ENCODE results near the gene PTGDS.
A peak's percentile ranks its signal among the peaks of the same experiment; 100 is the strongest.

The PTGDS gene

DNA sequence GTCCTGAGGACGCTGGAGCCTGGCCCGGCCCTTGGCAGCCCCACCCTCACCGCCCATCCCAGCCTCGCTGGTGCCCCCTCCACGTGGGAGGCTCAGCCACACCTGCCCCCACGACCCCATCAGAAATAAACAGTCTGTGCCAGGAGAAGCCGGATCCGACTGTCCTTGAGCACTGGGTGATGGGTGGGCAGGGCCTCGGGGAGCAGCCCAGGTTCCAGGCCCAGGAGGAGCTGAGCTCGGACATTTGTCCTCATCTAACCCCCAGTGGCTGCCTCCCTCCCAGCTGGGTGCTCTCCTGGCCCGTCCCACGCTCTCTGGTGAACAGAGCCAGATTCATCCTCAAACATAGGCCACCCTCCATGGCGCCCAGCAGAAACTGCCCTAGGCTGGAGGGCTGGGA lies 4.6 kb upstream of the PTGDS start:
- TF ChIP-seq, protein P1, sequence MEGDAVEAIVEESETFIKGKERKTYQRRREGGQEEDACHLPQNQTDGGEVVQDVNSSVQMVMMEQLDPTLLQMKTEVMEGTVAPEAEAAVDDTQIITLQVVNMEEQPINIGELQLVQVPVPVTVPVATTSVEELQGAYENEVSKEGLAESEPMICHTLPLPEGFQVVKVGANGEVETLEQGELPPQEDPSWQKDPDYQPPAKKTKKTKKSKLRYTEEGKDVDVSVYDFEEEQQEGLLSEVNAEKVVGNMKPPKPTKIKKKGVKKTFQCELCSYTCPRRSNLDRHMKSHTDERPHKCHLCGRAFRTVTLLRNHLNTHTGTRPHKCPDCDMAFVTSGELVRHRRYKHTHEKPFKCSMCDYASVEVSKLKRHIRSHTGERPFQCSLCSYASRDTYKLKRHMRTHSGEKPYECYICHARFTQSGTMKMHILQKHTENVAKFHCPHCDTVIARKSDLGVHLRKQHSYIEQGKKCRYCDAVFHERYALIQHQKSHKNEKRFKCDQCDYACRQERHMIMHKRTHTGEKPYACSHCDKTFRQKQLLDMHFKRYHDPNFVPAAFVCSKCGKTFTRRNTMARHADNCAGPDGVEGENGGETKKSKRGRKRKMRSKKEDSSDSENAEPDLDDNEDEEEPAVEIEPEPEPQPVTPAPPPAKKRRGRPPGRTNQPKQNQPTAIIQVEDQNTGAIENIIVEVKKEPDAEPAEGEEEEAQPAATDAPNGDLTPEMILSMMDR (IDR thresholded peaks at IDR 0.05; ENCODE audit: extremely low read depth, missing control alignments) = no peak
- DNase-seq (ENCODE audit: low spot score) = no peak

DNA sequence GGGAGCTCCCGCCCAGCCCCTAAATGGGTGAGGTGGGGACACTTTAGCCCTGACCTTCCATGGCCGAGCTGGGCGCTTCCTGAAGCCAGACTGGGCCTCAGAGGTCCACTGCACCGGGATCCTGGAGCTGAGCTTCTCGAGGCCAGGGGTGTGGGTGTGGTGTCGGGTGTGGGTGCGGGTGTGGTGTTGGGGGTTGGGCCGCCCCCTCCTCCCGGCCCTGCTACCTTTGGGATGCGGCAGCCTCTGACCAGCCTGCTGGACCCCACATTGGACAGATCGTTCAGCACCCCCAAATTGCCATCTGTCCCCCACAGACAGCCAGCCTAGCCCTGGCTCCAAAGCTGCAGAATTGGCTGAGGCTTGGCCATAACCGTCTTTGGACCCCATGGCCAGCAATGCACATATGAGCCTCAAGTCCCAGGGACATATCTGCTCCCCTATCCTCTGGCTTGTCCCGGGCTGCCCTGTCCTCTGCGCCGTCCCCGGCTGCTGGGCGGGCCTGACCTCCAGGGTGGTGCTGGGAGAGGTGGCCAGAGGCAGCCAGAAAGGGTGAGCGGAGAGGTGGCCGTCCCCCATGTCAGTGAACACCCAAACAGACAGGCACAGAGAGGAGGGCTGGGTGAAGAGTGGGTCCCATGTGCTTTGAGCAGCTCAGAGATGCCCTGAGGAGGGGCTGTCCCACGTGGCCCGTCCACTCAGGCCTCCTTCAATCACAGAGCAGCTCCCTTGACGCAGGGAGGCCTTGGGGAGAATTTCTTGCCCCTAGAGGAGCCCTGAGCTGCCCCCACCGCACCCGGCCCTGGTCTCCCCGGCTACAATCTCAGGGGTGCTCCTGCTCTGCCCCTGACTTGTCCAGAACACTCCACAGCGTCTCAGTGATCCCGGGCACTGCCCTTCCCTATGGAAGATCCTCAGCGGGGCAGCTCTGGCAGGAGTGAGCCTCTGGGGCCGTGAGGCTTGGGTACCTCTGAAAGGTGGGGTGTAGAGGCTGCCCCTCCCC lies 3.4 kb upstream of the PTGDS start:
- TF ChIP-seq, protein P1 (IDR thresholded peaks at IDR 0.05; ENCODE audit: extremely low read depth, missing control alignments) = no peak
- no peak for DNase-seq (ENCODE audit: low spot score)

DNA sequence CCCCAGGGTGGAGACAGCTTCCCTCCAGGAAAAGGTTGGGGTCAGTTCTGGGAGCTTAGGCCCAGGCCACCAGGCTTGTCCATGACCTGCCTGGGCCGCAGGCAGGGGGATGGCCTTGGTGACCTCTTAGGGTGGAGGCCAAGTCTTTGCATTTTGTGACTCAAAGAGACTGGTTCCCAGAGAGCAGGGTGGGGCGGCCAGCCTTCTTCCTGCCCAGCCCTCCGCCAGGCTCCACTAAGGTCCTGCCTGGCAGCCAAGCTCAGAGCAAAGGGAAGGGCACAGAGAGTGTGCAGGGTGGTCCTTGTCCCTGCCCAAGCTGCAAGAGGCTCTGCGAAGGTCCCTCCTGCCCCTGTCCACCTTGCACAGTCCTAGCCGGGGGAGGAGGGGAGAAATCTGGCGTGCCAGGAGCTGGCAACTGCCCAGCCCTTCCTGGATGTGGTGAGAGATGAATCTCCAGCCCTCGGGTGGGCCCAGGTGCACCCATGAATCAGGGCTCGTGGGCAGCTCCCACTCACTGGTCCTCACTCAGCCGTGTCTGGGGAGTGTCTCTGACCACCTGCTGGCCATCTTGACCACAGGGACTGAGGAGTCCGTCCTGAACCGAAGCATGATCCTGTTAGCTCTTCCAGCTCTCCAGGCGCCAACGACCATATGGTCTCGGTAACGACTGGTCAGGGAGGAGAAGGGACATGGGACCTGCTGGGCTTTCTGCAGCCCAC lies 2.3 kb upstream of the PTGDS start:
- TF ChIP-seq, protein P1 (IDR thresholded peaks at IDR 0.05; ENCODE audit: extremely low read depth, missing control alignments) = no peak
- no peak for DNase-seq (ENCODE audit: low spot score)

DNA sequence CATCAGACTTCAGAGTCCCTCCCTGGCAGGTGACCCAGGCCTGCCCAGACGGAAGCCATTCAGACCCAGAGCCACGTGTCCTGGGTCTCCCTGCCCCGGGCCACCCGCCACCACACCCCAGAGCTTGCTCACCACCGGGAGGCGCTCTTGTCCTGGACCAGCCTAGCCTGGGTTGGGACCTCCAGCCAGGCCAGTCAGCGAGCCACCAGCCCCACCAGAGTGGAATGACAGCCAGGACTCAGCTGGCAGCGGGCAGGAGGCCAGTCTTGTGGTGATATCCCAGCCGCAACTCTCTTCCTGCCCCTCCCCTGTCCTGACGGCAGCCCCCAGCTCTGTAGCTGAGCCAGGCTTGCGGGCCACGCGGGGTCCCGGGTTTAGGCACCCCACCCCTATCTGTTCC lies 1.7 kb upstream of the PTGDS start:
- TF ChIP-seq, protein P1 (IDR thresholded peaks at IDR 0.05; ENCODE audit: extremely low read depth, missing control alignments) = peak; percentile 5
- no peak for DNase-seq (ENCODE audit: low spot score)

DNA sequence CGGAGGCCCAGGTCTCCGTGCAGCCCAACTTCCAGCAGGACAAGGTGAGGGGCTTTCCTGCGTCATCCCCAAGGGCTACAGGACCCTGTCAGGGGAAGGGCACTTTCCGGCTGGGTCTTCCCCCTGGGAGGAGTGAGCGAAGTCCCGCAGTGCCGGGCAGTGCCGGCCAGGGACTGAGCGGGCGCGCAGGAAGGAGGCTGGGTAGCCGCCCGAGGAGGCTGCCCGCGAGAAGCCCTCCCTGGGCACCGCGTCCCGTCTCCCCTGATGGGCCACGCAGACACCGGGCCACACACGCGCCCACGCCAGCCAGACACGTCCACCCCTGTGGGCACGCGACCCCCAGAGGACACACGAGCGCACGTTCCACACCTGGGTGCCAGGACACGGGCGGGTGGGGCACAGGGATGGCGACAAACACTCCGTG lies 357 bp downstream of the PTGDS start:
- DNase-seq (ENCODE audit: low spot score) = no peak
- TF ChIP-seq, protein P1 (IDR thresholded peaks at IDR 0.05; ENCODE audit: extremely low read depth, missing control alignments) = no peak

DNA sequence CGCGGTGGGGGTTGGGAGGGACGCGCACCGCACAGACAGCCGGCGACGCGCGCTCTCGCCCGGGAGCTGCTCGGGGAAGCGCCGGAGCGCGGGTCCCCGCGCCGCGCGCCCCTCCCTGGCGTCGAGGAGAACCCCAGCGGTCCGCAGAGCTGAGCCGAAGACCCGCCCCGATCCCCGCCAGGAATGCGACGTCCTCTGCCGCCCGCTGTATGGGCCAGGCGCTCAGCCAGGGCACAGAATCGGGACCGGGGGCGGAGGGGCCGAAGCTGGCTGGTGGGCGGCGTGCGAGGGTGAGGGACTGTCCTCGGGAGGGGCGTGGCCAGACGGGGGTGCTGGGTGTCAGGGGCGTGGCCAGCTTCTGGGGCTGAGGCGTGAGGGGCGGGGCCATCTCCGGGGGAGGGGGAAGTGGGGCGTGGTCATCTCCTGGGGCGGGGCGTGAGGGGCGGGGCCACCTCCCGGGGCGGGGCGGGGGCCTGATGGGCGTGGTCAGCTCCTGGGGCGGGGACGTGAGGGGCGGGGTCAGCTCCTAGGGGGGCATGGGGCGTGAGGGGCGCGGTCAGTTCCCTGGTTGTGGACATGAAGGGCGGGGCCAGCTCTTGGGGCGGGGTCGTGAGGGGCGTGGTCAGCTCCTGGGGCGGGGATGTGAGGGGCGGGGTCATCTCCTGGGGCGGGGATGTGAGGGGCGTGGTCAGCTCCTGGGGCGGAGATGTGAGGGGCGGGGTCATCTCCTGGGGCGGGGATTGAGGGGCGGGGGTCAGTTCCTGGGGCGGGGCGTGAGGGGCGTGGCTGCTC lies 965 bp downstream of the PTGDS start:
- peak; percentile 88 for DNase-seq (ENCODE audit: low spot score)

More for the DNA sequence above, 965 bp downstream of the PTGDS start:
- TF ChIP-seq, protein P1 (IDR thresholded peaks at IDR 0.05; ENCODE audit: extremely low read depth, missing control alignments) = no peak
